GM21526 (cell line): ENCODE results near the gene AKAP11.
"Not testable (repeated sequence)": the region's sequence is repeated elsewhere in the genome, so short reads cannot be mapped to it uniquely, and the experiment has no call there.

Experiments
- ATAC-seq: cut with Tn5 transposase; IDR thresholded peaks from one replicate; pipeline ENCODE4 v1.9.1; 2021; ENCODE audit warnings: moderate library complexity; ENCODE audit not compliant: unreplicated experiment, low FRiP score

The AKAP11 gene, protein sequence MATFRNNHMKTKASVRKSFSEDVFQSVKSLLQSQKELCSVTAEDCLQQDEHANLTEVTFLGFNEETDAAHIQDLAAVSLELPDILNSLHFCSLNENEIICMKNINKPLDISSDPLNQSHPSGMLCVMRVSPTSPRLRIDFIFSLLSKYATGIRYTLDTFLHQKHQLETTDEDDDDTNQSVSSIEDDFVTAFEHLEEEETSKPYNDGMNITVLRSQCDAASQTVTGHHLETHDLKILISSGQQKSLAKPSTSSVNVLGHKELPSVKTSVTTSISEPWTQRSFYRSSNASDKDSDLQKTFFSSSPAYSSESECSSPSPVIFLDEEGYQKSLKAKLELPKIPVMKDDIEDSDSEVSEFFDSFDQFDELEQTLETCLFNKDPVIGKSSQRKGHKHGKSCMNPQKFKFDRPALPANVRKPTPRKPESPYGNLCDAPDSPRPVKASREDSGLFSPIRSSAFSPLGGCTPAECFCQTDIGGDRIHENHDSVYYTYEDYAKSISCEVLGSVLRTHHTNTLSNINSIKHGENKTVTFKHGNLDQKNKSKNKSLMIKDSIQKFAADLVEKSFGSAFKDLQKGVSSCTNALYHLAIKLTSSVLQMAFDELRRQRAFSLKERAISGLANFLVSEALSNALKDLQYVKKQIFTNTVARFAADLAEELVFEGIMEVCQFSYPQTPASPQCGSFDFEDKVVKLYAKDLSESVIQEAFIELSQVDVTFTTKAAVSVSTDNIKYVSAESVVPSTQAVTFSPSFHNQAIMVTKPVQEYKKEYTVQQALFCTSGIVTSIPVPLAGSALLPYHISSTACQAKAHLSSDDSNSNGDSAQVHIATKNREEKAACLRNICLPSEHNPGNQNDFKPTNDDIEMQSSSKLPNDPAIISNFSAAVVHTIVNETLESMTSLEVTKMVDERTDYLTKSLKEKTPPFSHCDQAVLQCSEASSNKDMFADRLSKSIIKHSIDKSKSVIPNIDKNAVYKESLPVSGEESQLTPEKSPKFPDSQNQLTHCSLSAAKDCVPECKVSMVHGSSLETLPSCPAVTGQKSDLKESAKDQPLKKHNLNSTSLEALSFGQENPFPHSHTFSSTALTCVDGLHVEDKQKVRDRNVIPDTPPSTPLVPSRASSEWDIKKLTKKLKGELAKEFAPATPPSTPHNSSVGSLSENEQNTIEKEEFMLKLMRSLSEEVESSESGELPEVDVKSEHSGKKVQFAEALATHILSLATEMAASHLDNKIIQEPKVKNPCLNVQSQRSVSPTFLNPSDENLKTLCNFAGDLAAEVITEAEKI (N-terminal part only)

GRCh38 chr13:42272115-42272803, at the start of gene AKAP11:
TSS of gene AKAP11 (plus strand) at chr13:42272152. CDS start at chr13:42286349, 14,197 bp downstream.
- ATAC-seq: peak; percentile 19

DNA sequence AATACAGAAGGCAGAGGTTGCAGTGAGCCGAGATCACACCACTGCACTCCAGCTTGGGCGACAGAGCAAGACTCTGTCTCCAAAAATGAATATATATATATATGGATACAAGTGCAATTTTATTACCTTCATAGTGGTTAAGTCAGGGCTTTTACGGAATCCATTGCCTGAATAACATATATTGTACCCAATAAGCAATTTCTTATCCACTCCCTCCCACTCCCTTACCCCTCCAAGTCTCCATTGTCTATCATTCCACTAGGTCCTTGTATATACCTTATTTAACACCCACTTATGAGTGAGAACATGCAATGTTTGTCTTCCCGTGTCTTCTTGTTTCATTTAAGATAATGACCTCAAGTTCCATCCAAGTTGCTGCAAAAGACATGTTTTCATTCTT, 48.3 kb upstream of the AKAP11 start:
- no peak for ATAC-seq

DNA sequence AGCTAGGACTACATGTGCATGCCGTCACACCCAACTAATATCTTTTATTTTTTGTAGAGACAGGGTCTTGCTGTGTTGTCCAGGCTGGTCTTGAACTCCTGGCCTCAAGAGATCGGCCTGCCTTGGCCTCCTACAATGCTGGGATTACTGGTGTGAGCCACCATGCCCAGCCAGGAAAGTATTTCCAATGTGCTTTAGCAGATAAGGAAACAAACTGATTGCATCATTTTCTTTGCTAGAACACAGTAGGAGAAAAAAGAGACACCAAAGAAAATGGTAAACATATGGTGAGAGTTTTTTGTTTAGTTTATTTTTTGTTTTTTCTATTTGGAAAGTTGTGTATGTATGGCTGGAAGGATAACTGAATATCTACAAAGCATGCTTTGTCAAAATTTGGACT, 46.9 kb upstream of the AKAP11 start:
- ATAC-seq: no peak

GRCh38 chr13:42226759-42227158, 45.2 kb upstream of the AKAP11 start:
- ATAC-seq: not testable (repeated sequence)

- ATAC-seq: no peak
Measured at GRCh38 chr13:42228527-42228926, 43.4 kb upstream of the AKAP11 start.

- ATAC-seq: no peak
Measured at GRCh38 chr13:42229287-42229686, 42.7 kb upstream of the AKAP11 start.

DNA sequence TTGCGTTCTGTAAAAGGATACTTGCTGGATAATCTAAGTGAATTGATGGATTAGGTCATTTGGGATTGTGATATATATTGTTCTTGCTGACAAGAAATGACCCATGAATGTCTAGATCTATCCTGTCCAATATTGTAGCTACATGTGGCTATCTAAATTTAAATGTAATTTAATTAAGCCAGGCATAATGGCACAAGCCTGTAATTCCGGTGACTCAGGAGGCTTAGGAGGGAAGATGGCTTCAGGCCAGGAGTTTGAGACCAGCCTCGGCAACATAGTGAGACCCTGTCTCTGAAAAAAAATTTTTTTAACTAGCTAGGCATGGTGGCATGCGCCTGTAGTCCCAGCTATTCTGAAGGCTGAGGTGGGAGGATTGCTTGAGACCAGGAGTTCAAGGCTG, 39.3 kb upstream of the AKAP11 start:
- no peak for ATAC-seq

GRCh38 chr13:42233726-42234125, 38.2 kb upstream of the AKAP11 start:
- no peak for ATAC-seq

DNA sequence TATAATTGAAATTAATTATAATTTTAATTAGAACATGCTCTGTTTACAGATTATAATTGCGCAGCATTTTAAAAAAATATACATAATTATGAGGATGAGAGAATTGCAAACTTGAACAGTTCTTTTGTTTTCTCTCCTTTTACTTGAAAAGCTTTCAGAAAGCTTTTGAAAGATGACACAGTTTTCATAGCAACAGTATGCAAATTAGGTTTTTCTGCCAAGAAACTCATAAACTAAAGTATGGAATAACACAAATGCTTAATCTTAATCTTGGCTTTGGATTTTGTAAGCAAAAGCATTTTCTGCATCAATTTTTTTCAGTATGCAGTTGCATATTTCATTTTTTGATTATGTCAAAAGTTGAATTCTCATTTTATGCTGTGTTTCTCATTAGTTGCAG, 32.8 kb upstream of the AKAP11 start:
- no peak for ATAC-seq

GRCh38 chr13:42239644-42240043, 32.3 kb upstream of the AKAP11 start:
- ATAC-seq: no peak

- ATAC-seq: no peak
Measured at GRCh38 chr13:42246541-42246940, 25.4 kb upstream of the AKAP11 start.

- no peak for ATAC-seq
Measured at GRCh38 chr13:42247883-42248282, 24.1 kb upstream of the AKAP11 start.

DNA sequence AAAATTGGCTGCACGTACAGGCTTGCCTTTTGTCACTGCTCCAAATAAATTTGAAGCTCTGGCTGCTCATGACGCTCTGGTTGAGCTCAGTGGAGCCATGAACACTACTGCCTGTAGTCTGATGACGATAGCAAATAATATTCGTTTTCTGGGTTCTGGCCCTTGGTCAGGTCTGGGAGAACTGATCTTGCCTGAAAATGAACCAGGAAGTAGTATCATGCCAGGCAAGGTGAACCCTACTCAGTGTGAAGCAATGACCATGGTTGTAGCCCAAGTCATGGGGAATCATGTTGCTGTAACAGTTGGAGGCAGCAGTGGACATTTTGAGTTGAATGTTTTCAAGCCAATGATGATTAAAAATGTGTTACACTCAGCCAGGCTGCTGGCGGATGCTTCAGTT, 16.1 kb upstream of the AKAP11 start:
- no peak for ATAC-seq

GRCh38 chr13:42258747-42259146, 13.2 kb upstream of the AKAP11 start:
- no peak for ATAC-seq

GRCh38 chr13:42259515-42259914, 12.4 kb upstream of the AKAP11 start:
- no peak for ATAC-seq

DNA sequence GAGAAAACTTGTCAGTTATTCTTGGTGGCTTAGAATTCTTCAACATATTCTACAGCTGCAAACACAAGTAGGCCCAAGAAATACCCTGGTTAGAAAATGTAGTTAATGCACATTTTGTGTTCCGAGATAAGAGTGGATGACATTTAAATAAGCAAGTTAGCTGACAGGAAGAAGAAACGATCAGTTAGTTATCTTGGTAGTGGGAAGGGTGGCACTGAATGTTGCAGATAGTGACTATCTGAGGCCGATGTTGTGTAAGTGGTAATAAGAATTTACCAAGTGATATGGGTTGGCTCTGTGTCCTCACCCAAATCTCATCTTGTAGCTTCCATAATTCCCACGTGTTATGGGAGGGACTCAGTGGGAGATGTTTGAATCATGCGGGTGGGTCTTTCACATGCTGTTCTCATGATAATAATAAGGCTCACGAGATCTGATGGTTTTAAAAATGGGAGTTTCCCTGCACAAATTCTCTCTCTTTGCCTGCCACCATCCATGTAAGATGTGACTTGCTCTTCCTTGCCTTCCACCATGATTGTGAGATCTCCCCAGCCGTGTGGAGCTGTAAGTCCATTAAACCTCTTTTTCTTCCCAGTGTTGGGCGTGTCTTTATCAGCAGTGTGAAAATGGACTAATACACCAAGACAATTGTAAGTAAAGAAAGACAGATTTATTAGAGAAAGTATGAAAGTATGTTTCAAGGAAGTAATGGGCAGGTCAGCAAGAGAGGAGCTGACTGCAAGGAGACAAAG, 10.9 kb upstream of the AKAP11 start:
- no peak for ATAC-seq

GRCh38 chr13:42266473-42266872, 5.5 kb upstream of the AKAP11 start:
- no peak for ATAC-seq

DNA sequence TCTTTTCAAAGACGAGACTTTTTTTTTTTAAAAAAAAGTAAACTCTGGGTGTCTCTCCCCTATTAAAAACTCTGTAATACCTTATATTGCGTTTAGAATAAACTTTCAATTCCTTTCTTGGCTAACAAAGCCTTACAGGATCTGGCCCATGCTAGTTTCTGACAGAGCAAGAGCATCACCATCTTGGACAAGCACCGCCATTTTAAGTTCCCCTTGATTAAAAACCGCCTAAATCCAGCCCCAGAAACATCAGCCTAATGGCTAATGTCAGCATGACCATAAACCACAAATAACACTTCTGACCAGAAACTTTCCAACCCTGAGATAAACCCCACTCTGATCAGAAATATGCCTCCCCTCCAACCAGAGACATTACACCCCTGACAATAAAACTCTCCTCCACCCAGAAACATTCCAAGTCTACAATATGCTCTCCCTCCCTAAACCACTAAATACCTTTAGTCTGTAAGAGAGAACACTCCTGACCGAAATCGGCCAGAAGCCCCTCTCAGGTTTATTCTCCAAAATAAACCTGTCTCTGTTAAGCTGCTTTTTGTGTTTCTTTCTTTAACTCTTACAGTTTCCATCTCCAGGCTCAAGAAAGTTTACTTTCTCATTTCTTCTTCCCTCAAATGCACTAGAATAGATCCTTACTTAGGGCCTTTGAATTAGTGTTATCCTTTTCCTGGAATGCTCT, 1.6 kb upstream of the AKAP11 start:
- ATAC-seq: no peak

GRCh38 chr13:42270857-42271215, 1.1 kb upstream of the AKAP11 start:
- no peak for ATAC-seq
